ENCODE measurements around the gene ABITRAM.

DNA sequence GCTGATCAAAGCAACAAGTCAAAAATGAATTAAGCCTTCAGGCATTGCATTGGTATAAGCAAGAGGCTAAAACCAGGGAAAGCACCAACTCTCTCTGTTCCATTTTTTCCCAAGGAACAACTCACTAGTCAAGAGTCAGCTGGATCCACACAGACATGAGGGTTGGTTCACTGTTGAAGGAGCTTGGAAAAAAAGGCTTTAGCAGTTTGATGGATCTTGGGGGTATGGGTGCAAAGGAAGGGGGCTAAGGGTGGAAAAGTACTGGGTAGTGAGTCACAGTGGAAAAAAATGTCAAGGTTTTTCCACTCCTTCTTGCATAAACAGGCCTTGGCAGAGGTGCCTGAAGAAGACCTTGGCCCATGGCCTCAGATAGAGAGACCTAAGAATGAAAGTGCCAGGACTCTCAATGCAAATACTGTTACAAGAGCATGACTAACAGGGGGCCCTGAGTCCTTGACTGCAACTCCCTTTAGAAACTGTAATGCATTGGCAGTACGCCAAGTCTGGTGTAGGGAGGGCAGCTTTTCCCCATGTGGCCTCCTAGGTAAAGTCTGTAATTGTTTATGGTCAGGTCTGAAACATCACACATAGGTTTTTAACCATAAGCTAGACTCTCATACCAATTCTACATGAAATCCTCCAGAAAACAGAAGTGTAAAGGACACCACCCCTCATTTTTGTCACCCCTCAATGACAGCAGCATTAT is 48.4 kb upstream of the ABITRAM start:
- TF ChIP-seq, protein P1, sequence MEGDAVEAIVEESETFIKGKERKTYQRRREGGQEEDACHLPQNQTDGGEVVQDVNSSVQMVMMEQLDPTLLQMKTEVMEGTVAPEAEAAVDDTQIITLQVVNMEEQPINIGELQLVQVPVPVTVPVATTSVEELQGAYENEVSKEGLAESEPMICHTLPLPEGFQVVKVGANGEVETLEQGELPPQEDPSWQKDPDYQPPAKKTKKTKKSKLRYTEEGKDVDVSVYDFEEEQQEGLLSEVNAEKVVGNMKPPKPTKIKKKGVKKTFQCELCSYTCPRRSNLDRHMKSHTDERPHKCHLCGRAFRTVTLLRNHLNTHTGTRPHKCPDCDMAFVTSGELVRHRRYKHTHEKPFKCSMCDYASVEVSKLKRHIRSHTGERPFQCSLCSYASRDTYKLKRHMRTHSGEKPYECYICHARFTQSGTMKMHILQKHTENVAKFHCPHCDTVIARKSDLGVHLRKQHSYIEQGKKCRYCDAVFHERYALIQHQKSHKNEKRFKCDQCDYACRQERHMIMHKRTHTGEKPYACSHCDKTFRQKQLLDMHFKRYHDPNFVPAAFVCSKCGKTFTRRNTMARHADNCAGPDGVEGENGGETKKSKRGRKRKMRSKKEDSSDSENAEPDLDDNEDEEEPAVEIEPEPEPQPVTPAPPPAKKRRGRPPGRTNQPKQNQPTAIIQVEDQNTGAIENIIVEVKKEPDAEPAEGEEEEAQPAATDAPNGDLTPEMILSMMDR (IDR thresholded peaks at IDR 0.05): no peak
- TF ChIP-seq POLR2A (IDR thresholded peaks at IDR 0.05): no peak
